Measurements from ENCODE around the gene MDM1.

MDM1 gene

GRCh38 chr12:68245180-68246021 is 86.8 kb downstream of the MDM1 start:
- Histone ChIP-seq H3K27ac (peak overlapping the region; percentile 85), H3K36me3 (no peaks in the 10 kb centered on the region), H3K4me3 (ENCODE audit: low read depth, low read length) (peak overlapping the region; percentile 40), H3K9me3 (ENCODE audit: severe bottlenecking) (no peaks in the 10 kb centered on the region), H3K27me3 (ENCODE audit: insufficient read depth, low read depth, severe bottlenecking) (no peaks in the 10 kb centered on the region)
- no peak for TF ChIP-seq CTCF (IDR thresholded peaks at IDR 0.05; ENCODE audit: low read depth, low read length)
- peak; percentile 65 for DNase-seq
